ENCODE data around the gene CATSPER3. TPM values are rescaled to one million over a fixed set of nuclear protein-coding genes. Genes with fewer than 3 reads are reported as not detected.

Gene CATSPER3
- total and polyA plus RNA-seq, 4 experiments from 2014 or later, result 0.68 to 1.8 (median 0.94) TPM; not detected in 1

DNA sequence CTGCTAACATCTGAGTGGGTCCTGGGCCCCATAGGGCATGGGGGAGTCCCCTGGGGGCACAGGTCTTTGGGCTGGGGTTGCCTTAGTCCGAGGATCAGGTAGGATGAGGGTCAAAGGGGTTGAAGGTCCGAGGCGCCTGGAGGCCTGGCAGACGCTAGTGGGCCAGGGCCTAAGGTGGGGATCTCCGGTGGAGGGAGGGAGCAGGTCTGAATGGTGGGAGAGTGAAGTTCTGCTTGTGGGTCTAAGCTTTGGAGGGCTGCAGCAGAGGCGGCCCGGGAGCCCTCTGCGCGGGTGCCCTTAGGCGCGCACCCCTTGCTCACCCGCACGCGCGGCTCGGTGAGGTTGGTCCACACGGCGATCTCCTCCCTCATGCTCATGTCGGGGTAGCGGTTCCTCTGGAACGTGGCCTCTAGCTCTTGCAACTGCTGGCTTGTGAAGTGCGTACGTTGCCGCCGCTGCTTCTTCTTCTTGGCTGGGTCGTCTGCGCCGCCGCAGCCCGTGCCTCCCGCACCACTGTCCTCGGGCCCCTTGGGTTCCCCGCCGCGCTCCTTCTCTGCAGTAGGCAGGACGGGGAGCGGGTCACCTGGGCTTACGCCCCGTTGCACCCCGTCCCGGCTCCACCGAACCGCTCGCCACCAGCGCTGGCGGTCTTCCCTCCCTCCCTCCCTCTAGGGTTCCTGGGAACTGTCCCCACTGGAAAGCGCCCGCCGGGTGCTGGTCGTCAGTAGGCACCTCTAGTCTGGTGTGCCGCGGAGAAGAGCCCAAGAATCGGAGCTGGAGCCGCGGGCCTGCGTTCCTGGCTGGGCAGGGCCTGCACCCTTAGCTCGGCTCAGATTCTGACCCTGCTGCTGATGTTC is 63.5 kb downstream of the CATSPER3 start:
- no peak overlapping the region for H3K27ac ChIP-seq (ENCODE audit: low read depth, low read length)
- Mint-ChIP-seq H3K27me3 (peaks cover 55% of the 10 kb centered on the region in 2 donors), H3K27ac (no peak overlapping the region), H3K4me1 (peaks cover 22 to 52% (median 36%) of the 10 kb centered on the region in 4 donors), H3K36me3 (peaks cover 0 to 3% of the 10 kb centered on the region in 2 donors), H3K9me3 (peaks cover 0 to 9% (median 2%) of the 10 kb centered on the region in 8 donors), H3K4me3 (peak overlapping the region in 7 of 8 donors; percentile 40 to 76 (median 52))
- DNase-seq, result no peak
- H3K4me3 ChIP-seq (ENCODE audit: low read length in 2 of 2), result no peak overlapping the region
- intact Hi-C loops (cut with micrococcal nuclease), result no loop called here
- H3K9me3 ChIP-seq (ENCODE audit: control insufficient read depth in 1 of 2, low read length in 2 of 2), result no peaks in the 10 kb centered on the region
- H3K36me3 ChIP-seq (ENCODE audit: insufficient read depth, low read length), result no peaks in the 10 kb centered on the region
- peaks cover 24% of the 10 kb centered on the region for H3K4me1 ChIP-seq (ENCODE audit: insufficient read depth, low read length)
- ChIA-PET CTCF (ENCODE audit: partially characterized antibody) (no interaction called here), POLR2A (ENCODE audit: partially characterized antibody) (no interaction called here)
- peaks cover 29% of the 10 kb centered on the region for H3K27me3 ChIP-seq (ENCODE audit: insufficient read depth, low read length)

- no peak for DNase-seq
- Mint-ChIP-seq H3K9me3 (peaks cover 0 to 9% (median 2%) of the 10 kb centered on the region in 8 donors), H3K27me3 (peaks cover 57 to 59% of the 10 kb centered on the region in 2 donors), H3K36me3 (peaks cover 0 to 3% of the 10 kb centered on the region in 2 donors), H3K27ac (no peak overlapping the region), H3K4me1 (peaks cover 22 to 52% (median 36%) of the 10 kb centered on the region in 4 donors), H3K4me3 (peak overlapping the region; percentile 21 to 76 (median 59))
- no peaks in the 10 kb centered on the region for H3K9me3 ChIP-seq (ENCODE audit: control insufficient read depth in 1 of 2, low read length in 2 of 2)
- no peak overlapping the region for H3K4me3 ChIP-seq (ENCODE audit: low read length in 2 of 2)
- intact Hi-C loops (cut with micrococcal nuclease), result no loop called here
- H3K4me1 ChIP-seq (ENCODE audit: insufficient read depth, low read length), result peaks cover 24% of the 10 kb centered on the region
- POLR2A ChIA-PET (ENCODE audit: partially characterized antibody), result no interaction called here
- CTCF ChIA-PET (ENCODE audit: partially characterized antibody), result no interaction called here
- H3K36me3 ChIP-seq (ENCODE audit: insufficient read depth, low read length), result no peaks in the 10 kb centered on the region
- no peak overlapping the region for H3K27ac ChIP-seq (ENCODE audit: low read depth, low read length)
- H3K27me3 ChIP-seq (ENCODE audit: insufficient read depth, low read length), result peaks cover 33% of the 10 kb centered on the region
Measured at GRCh38 chr5:135031813-135032694, 64.3 kb downstream of the CATSPER3 start.

GRCh38 chr5:135032695-135032998 is 64.9 kb downstream of the CATSPER3 start:
- no peak for DNase-seq
- Mint-ChIP-seq H3K9me3 (peaks cover 0 to 9% (median 2%) of the 10 kb centered on the region in 8 donors), H3K36me3 (peaks cover 0 to 3% of the 10 kb centered on the region in 2 donors), H3K4me3 (peak overlapping the region in 7 of 8 donors; percentile 21 to 75 (median 67)), H3K4me1 (peaks cover 20 to 52% (median 34%) of the 10 kb centered on the region in 4 donors), H3K27me3 (peaks cover 58 to 59% of the 10 kb centered on the region in 2 donors), H3K27ac (peak overlapping the region in 1 of 7 donors; percentile 37)
- Histone ChIP-seq H3K27ac (ENCODE audit: low read depth, low read length) (no peak overlapping the region), H3K4me1 (ENCODE audit: insufficient read depth, low read length) (peaks cover 24% of the 10 kb centered on the region), H3K4me3 (ENCODE audit: low read length in 2 of 2) (no peak overlapping the region), H3K36me3 (ENCODE audit: insufficient read depth, low read length) (no peaks in the 10 kb centered on the region), H3K27me3 (ENCODE audit: insufficient read depth, low read length) (peaks cover 38% of the 10 kb centered on the region), H3K9me3 (ENCODE audit: control insufficient read depth in 1 of 2, low read length in 2 of 2) (no peaks in the 10 kb centered on the region)
- intact Hi-C loops (cut with micrococcal nuclease), result no loop called here
- ChIA-PET CTCF (ENCODE audit: partially characterized antibody) (no interaction called here), POLR2A (ENCODE audit: partially characterized antibody) (no interaction called here)

- Mint-ChIP-seq H3K27me3 (peaks cover 59 to 64% of the 10 kb centered on the region in 2 donors), H3K4me1 (peaks cover 20 to 52% (median 34%) of the 10 kb centered on the region in 4 donors), H3K9me3 (peaks cover 0 to 9% (median 2%) of the 10 kb centered on the region in 8 donors), H3K36me3 (peaks cover 0 to 3% of the 10 kb centered on the region in 2 donors), H3K4me3 (peak overlapping the region; percentile 49 to 83 (median 76)), H3K27ac (peak overlapping the region in 1 of 7 donors; percentile 41)
- POLR2A ChIA-PET (ENCODE audit: partially characterized antibody), result no interaction called here
- intact Hi-C loops (cut with micrococcal nuclease), result no loop called here
- no peak overlapping the region for H3K4me3 ChIP-seq (ENCODE audit: low read length in 2 of 2)
- H3K27ac ChIP-seq (ENCODE audit: low read depth, low read length), result no peak overlapping the region
- H3K36me3 ChIP-seq (ENCODE audit: insufficient read depth, low read length), result no peaks in the 10 kb centered on the region
- no peak for DNase-seq
- CTCF ChIA-PET (ENCODE audit: partially characterized antibody), result no interaction called here
- H3K9me3 ChIP-seq (ENCODE audit: control insufficient read depth in 1 of 2, low read length in 2 of 2), result no peaks in the 10 kb centered on the region
- H3K27me3 ChIP-seq (ENCODE audit: insufficient read depth, low read length), result peaks cover 41% of the 10 kb centered on the region
- peaks cover 24% of the 10 kb centered on the region for H3K4me1 ChIP-seq (ENCODE audit: insufficient read depth, low read length)
Measured at GRCh38 chr5:135032999-135033861, 65.5 kb downstream of the CATSPER3 start.

- CTCF ChIA-PET (ENCODE audit: partially characterized antibody), result no interaction called here
Measured at GRCh38 chr5:135033901-135034235, 66.2 kb downstream of the CATSPER3 start, which contains the start of gene PITX1. PITX1 (minus strand) TSS chr5:135034228; CDS start chr5:135033881, 347 bp downstream.

DNA sequence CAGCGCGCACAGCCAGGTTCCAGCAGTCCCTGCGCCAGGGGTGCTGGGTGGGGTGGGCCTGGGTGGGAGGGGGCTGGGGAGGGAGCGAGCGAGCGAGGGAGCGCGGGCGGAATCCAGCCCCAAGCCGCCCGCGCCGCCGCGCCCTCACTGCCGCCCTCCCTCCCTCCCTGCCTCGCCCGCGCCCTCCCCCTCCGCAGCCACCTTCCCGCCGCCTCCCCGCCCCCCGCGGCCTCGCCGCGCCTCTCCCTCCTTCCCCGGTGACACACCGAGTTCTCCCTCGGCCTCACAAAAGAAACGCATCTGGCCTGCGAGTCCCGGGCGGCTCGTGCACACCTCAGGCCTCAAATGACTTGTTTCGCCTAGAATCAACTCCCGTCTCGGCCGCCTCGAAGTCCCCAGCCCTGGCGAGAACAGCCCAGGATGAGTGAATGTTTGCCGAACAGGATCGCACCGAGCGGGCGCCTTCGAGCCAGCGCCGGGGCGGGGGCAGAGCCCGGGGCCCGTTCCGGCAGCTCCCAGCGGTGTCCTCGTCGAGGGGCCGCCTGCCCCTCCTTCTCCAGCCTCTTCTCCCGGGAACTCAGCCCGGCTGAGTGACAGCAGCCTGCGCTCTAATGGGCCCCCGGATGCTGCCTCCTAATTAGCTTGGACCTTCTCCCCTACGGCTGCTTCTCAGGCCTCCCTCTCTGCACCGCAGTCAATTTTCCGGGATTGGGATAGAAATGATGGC is 66.7 kb downstream of the CATSPER3 start:
- Histone ChIP-seq H3K27ac (ENCODE audit: low read depth, low read length) (no peak overlapping the region), H3K9me3 (ENCODE audit: control insufficient read depth in 1 of 2, low read length in 2 of 2) (no peaks in the 10 kb centered on the region), H3K4me3 (ENCODE audit: low read length in 2 of 2) (no peak overlapping the region), H3K4me1 (ENCODE audit: insufficient read depth, low read length) (peaks cover 29% of the 10 kb centered on the region), H3K27me3 (ENCODE audit: insufficient read depth, low read length) (peaks cover 45% of the 10 kb centered on the region), H3K36me3 (ENCODE audit: insufficient read depth, low read length) (no peaks in the 10 kb centered on the region)
- ChIA-PET CTCF (ENCODE audit: partially characterized antibody) (no interaction called here), POLR2A (ENCODE audit: partially characterized antibody) (no interaction called here)
- Mint-ChIP-seq H3K27ac (no peak overlapping the region), H3K4me3 (peak overlapping the region; percentile 55 to 88 (median 76)), H3K36me3 (peaks cover 0 to 2% of the 10 kb centered on the region in 2 donors), H3K9me3 (peaks cover 0 to 7% (median 0%) of the 10 kb centered on the region in 8 donors), H3K27me3 (peaks cover 56 to 62% of the 10 kb centered on the region in 2 donors), H3K4me1 (peaks cover 18 to 47% (median 35%) of the 10 kb centered on the region in 4 donors)
- no peak for DNase-seq
- intact Hi-C loops (cut with micrococcal nuclease), result no loop called here

More at GRCh38 chr5:135033901-135034235, 66.2 kb downstream of the CATSPER3 start, which contains the start of gene PITX1:
- no peak within 1 kb of the TSS for H3K27ac ChIP-seq (ENCODE audit: low read depth, low read length)
- Mint-ChIP-seq H3K27ac (peak within 1 kb of the TSS in 1 of 7 donors; percentile 41), H3K36me3 (peaks cover 0 to 3% of the 10 kb centered on the region in 2 donors), H3K4me1 (peaks cover 20 to 51% (median 38%) of the 10 kb centered on the region in 4 donors), H3K9me3 (peaks cover 0 to 9% (median under 1%) of the 10 kb centered on the region in 8 donors), H3K4me3 (peak within 1 kb of the TSS; percentile 69 to 88 (median 79)), H3K27me3 (peaks cover 59 to 65% of the 10 kb centered on the region in 2 donors)
- no peaks in the 10 kb centered on the region for H3K9me3 ChIP-seq (ENCODE audit: control insufficient read depth in 1 of 2, low read length in 2 of 2)
- POLR2A ChIA-PET (ENCODE audit: partially characterized antibody), result no interaction called here
- H3K4me1 ChIP-seq (ENCODE audit: insufficient read depth, low read length), result peaks cover 29% of the 10 kb centered on the region
- H3K36me3 ChIP-seq (ENCODE audit: insufficient read depth, low read length), result no peaks in the 10 kb centered on the region
- peaks cover 47% of the 10 kb centered on the region for H3K27me3 ChIP-seq (ENCODE audit: insufficient read depth, low read length)
- no peak for DNase-seq
- H3K4me3 ChIP-seq (ENCODE audit: low read length in 2 of 2), result no peak within 1 kb of the TSS
- intact Hi-C loops (cut with micrococcal nuclease), result no loop called here

Measured in CD4-positive, alpha-beta memory T cell (primary cell).